IMR-90 (cell line): ENCODE measurements around the gene GAPDH. TPM values are rescaled to one million over a fixed set of nuclear protein-coding genes. Genes with fewer than 3 reads are reported as not detected.

ENCODE experiments used
- ATAC-seq: fragments of 200-7000 bp; cut with Tn5 transposase; 2 replicates; pipeline ENCODE4 v1.9.1; 2020; ENCODE audit warnings: low read depth, mild to moderate bottlenecking, moderate library complexity
- BruUV-seq: library from RNA; stranded (reverse); fragments of 400-500 nt; replicated peaks from 2 replicates; lab custom pipeline; 2021; lab: Mats Ljungman, UMichigan
- CTCF ChIA-PET: fragments of 300-600 bp; formaldehyde crosslinking; extraction: SDS; loops from one replicate; lab custom pipeline; 2021; ENCODE audit warnings: antibody characterized with exemption; lab: Yijun Ruan, JAX
- POLR2A ChIA-PET: fragments of 300-600 bp; sonication (Branson Sonifier 250); formaldehyde crosslinking; loops from one replicate; lab custom pipeline; 2022; ENCODE audit warnings: antibody characterized with exemption; ENCODE audit not compliant: unreplicated experiment; lab: Charles Lee
- DNase-seq: peaks from one replicate; pipeline ENCODE4 v3.0.0; 2013
- H2AFZ ChIP-seq: replicated peaks from 2 replicates; pipeline ENCODE3; 2013; ENCODE audit warnings: low read length, mild to moderate bottlenecking; ENCODE audit not compliant: poor library complexity
- H2AK5ac ChIP-seq: 2 replicates; pipeline ENCODE4 v1.6.1; 2013; ENCODE audit warnings: low read depth, low read length, inconsistent platforms
- H2AK9ac ChIP-seq: replicated peaks from 2 replicates; pipeline ENCODE3; 2013; ENCODE audit warnings: mild to moderate bottlenecking, low read depth, low read length, moderate library complexity; ENCODE audit not compliant: poor library complexity
- H2BK120ac ChIP-seq: 2 replicates; pipeline ENCODE4 v1.6.1; 2013; ENCODE audit warnings: low read depth, low read length, inconsistent platforms
- H2BK15ac ChIP-seq: 3 replicates; pipeline ENCODE4 v1.6.1; 2013; ENCODE audit warnings: low read depth, low read length, inconsistent platforms
- H2BK20ac ChIP-seq: 2 replicates; pipeline ENCODE4 v1.6.1; 2013; ENCODE audit warnings: low read depth, mild to moderate bottlenecking, inconsistent platforms, low read length, moderate library complexity
- H2BK5ac ChIP-seq: 2 replicates; pipeline ENCODE4 v1.6.1; 2013; ENCODE audit warnings: mild to moderate bottlenecking, low read depth, low read length, inconsistent platforms; ENCODE audit not compliant: poor library complexity, severe bottlenecking
- H3K14ac ChIP-seq: replicated peaks from 2 replicates; pipeline ENCODE4 v1.6.1; 2013; ENCODE audit warnings: low read depth, low read length, inconsistent platforms
- H3K18ac ChIP-seq: 2 replicates; pipeline ENCODE4 v1.6.1; 2013; ENCODE audit warnings: low read depth, low read length, control low read depth
- H3K23ac ChIP-seq: 2 replicates; pipeline ENCODE4 v1.6.1; 2013; ENCODE audit warnings: low read depth, low read length, inconsistent platforms
- H3K27ac ChIP-seq: 2 replicates; pipeline ENCODE4 v1.5.1; 2013; ENCODE audit warnings: mild to moderate bottlenecking, control low read depth, low read length; ENCODE audit not compliant: insufficient read depth
- H3K27me3 ChIP-seq: 2 replicates; pipeline ENCODE4 v1.6.1; 2013; ENCODE audit warnings: low read length; ENCODE audit not compliant: control insufficient read depth, insufficient read depth
- H3K36me3 ChIP-seq: 2 replicates; pipeline ENCODE4 v1.6.1; 2013; ENCODE audit warnings: low read length, mixed read lengths; ENCODE audit not compliant: control insufficient read depth, insufficient read depth
- H3K4ac ChIP-seq: 2 replicates; pipeline ENCODE4 v1.6.1; 2013; ENCODE audit warnings: low read depth, low read length, inconsistent platforms
- H3K4me1 ChIP-seq: 2 replicates; pipeline ENCODE4 v1.6.1; 2013; ENCODE audit warnings: low read length, mixed read lengths; ENCODE audit not compliant: control insufficient read depth, insufficient read depth
- H3K4me2 ChIP-seq: 2 replicates; pipeline ENCODE4 v1.6.1; 2013; ENCODE audit warnings: low read depth, mild to moderate bottlenecking, control low read depth, low read length, moderate library complexity
- H3K4me3 ChIP-seq: 2 replicates; pipeline ENCODE4 v1.5.1; 2013; ENCODE audit warnings: low read depth, mild to moderate bottlenecking, control low read depth, low read length, moderate library complexity; ENCODE audit not compliant: insufficient read depth
- H3K56ac ChIP-seq: 2 replicates; pipeline ENCODE4 v1.6.1; 2013; ENCODE audit warnings: low read length, inconsistent platforms; ENCODE audit not compliant: insufficient read depth; ENCODE audit errors: extremely low read depth
- H3K79me1 ChIP-seq, 2 experiments: 2 replicates each; pipeline ENCODE4 v1.6.1; 2013; ENCODE audit warnings: low read length in 2 of 2, inconsistent platforms in 1 of 2, low read depth in 1 of 2
- H3K9ac ChIP-seq: 2 replicates; pipeline ENCODE4 v1.6.1; 2013; ENCODE audit warnings: low read depth, low read length, control low read depth
- H3K9me1 ChIP-seq: 2 replicates; pipeline ENCODE4 v1.6.1; 2013; ENCODE audit warnings: low read length, inconsistent platforms; ENCODE audit not compliant: insufficient read depth
- H3K9me3 ChIP-seq: 2 replicates; pipeline ENCODE4 v1.6.1; 2013; ENCODE audit warnings: low read length; ENCODE audit not compliant: control insufficient read depth, insufficient read depth
- H4K20me1 ChIP-seq: 2 replicates; pipeline ENCODE4 v1.6.1; 2013; ENCODE audit warnings: low read length, inconsistent platforms; ENCODE audit not compliant: insufficient read depth
- H4K5ac ChIP-seq: 2 replicates; pipeline ENCODE4 v1.6.1; 2013; ENCODE audit warnings: mild to moderate bottlenecking, low read depth, low read length, control low read depth
- H4K8ac ChIP-seq, 2 experiments: 2 replicates each; pipeline ENCODE4 v1.6.1; 2013; ENCODE audit warnings: low read depth in 2 of 2, low read length in 2 of 2, control low read depth in 1 of 2, inconsistent platforms in 1 of 2
- H4K91ac ChIP-seq: 2 replicates; pipeline ENCODE4 v1.6.1; 2013; ENCODE audit warnings: low read depth, low read length, inconsistent platforms; ENCODE audit not compliant: insufficient read depth
- BHLHE40 ChIP-seq: fragments of 150-350 bp; IDR thresholded peaks from 2 replicates; pipeline ENCODE4 v1.6.1; 2016; ENCODE audit warnings: mild to moderate bottlenecking, low read depth, low read length
- FOS ChIP-seq: fragments of 150-350 bp; IDR thresholded peaks from 2 replicates; pipeline ENCODE4 v1.6.1; 2016; ENCODE audit warnings: low read depth, low read length
- MXI1 ChIP-seq: IDR thresholded peaks from 2 replicates; pipeline ENCODE4 v1.6.1; 2012; ENCODE audit warnings: low read depth, mild to moderate bottlenecking, low read length, moderate library complexity, borderline replicate concordance
- NFE2L2 ChIP-seq: fragments of 150-350 bp; IDR thresholded peaks from 2 replicates; pipeline ENCODE4 v1.6.1; 2016; ENCODE audit warnings: low read depth, mild to moderate bottlenecking, low read length
- RAD21 ChIP-seq: IDR thresholded peaks from 2 replicates; pipeline ENCODE4 v1.6.1; 2012; ENCODE audit warnings: low read length, improper control_type of control experiment
- USF2 ChIP-seq: fragments of 150-350 bp; IDR thresholded peaks from 2 replicates; pipeline ENCODE4 v1.6.1; 2017; ENCODE audit warnings: mild to moderate bottlenecking, antibody characterized with exemption, low read length, low read depth
- WGBS, 2 experiments: methylation state at CpG; one replicate each; pipeline versions ENCODE4 v1.1.5 to v1.1.7; 2013; ENCODE audit warnings: missing lambda C conversion rate in 2 of 2; ENCODE audit not compliant: insufficient read length in 1 of 2; ENCODE audit errors: extremely low coverage in 2 of 2; 5-methylcytosine and 5-hydroxymethylcytosine counted together
- dilution Hi-C: fragments of 300-500 bp; cut with HindIII; formaldehyde crosslinking; loops from one replicate; pipeline ENCODE4 v1.14.3; 2018; ENCODE audit warnings: low sequenced_read_pairs; ENCODE audit not compliant: unreplicated experiment
- in situ Hi-C: fragments of 300-500 bp; cut with MboI; formaldehyde crosslinking; loops from 3 replicates; pipeline ENCODE4 v1.14.3; 2019; ENCODE audit warnings: low sequenced_read_pairs, inconsistent platforms, mixed read lengths
- intact Hi-C: fragments of 100-400 bp; cut with micrococcal nuclease; formaldehyde crosslinking; loops from 2 replicates; pipeline ENCODE4 v1.10.0; 2022
- polyA plus RNA-seq, 3 experiments: library from polyadenylated mRNA; depleted of rRNA; stranded (reverse); fragments of >200 nt; gene quantifications; 2 replicates each; pipeline ENCODE4 v1.2.3, GENCODE V29; 2012; ENCODE audit warnings: low replicate concordance in 1 of 3
- total RNA-seq: library from RNA; depleted of rRNA; stranded (reverse); fragments of >200 nt; gene quantifications from 2 replicates; pipeline ENCODE4 v1.2.3, GENCODE V29; 2012

The GAPDH gene
- total and polyA plus RNA-seq, 2 of the 4 experiments (the other 2 are of a cell fraction): 12,939 to 21,893 TPM

GRCh38 chr12:6567112-6567670 lies 32.9 kb downstream of the GAPDH start:
- H2AK5ac ChIP-seq: peak overlapping the region; percentile 37; the same call in 1 of the 2 replicates
- peaks cover 39% of the 10 kb centered on the region for H3K36me3 ChIP-seq
- DNase-seq: no peak
- peak overlapping the region; percentile 93 for H2AK9ac ChIP-seq
- H3K56ac ChIP-seq: peak overlapping the region; percentile 43; the same call in 1 of the 2 replicates
- H2BK5ac ChIP-seq: no peak overlapping the region
- H3K4ac ChIP-seq: peak overlapping the region; percentile 90; the same call in 1 of the 2 replicates
- intact Hi-C loops: no loop called here
- no peak overlapping the region for H2BK15ac ChIP-seq
- peak overlapping the region; percentile 68 for H2AFZ ChIP-seq
- peak; percentile 12; the same call in 1 of the 2 replicates for ATAC-seq
- WGBS, 2 experiments: 37% methylated on average over 3 of the region's 8 CpGs; no CpG with 5 or more reads in 1 of the 2 experiments
- H3K4me1 ChIP-seq: no peaks in the 10 kb centered on the region
- H3K23ac ChIP-seq: peak overlapping the region; percentile 86
- no peak overlapping the region for H2BK120ac ChIP-seq
- H4K20me1 ChIP-seq: peaks cover 11% of the 10 kb centered on the region
- no peak for TF ChIP-seq FOS
- no peak for TF ChIP-seq MXI1
- no peak for TF ChIP-seq USF2
- no peak for TF ChIP-seq RAD21
- TF ChIP-seq NFE2L2: no peak
- no peak for TF ChIP-seq BHLHE40
- H3K27me3 ChIP-seq: no peaks in the 10 kb centered on the region
- no peaks in the 10 kb centered on the region for H3K9me3 ChIP-seq
- peak overlapping the region; percentile 83 for H3K14ac ChIP-seq
- no peak overlapping the region for H3K27ac ChIP-seq
- H2BK20ac ChIP-seq: no peak overlapping the region
- H4K8ac ChIP-seq: peak overlapping the region; percentile 38 to 48; a peak in 2 of 4 replicates
- H4K5ac ChIP-seq: no peak overlapping the region
- H3K4me3 ChIP-seq: peak overlapping the region; percentile 78
- no peak overlapping the region for H4K91ac ChIP-seq
- peak overlapping the region; percentile 85 for H3K9ac ChIP-seq
- no peak overlapping the region for H3K18ac ChIP-seq
- in situ Hi-C loops: no loop called here
- H3K4me2 ChIP-seq: peak overlapping the region; percentile 81
- peaks cover 27 to 66% of the 10 kb centered on the region in 2 experiments for H3K79me1 ChIP-seq
- dilution Hi-C loops: no loop called here
- no TSS peak for BruUV-seq
- ChIA-PET CTCF (interaction anchor here (0.6 kb wide), 2 partner anchors 10 to 48 kb away, joined by 4 read pairs; no protein-coding TSS in a partner anchor), POLR2A (interaction anchor here (0.9 kb wide), 1 partner anchor 33 kb away, joined by 3 read pairs; no protein-coding TSS in a partner anchor)
- peaks cover 4% of the 10 kb centered on the region; the same call in 1 of the 2 replicates for H3K9me1 ChIP-seq
